Activated CD8-positive, alpha-beta T cell treated with anti-CD3 and anti-CD28 coated beads for 36 hours (primary cell): ENCODE data around the gene GNPTAB. TPM values are rescaled to one million over a fixed set of nuclear protein-coding genes. Genes with fewer than 3 reads are reported as not detected.

Experiments used
- ATAC-seq: fragments of 200-7000 bp; cut with Tn5 transposase; one replicate; pipeline ENCODE4 v1.10.0; 2021; ENCODE audit warnings: mild to moderate bottlenecking, moderate library complexity
- CTCF ChIA-PET: fragments of 350-600 bp; sonication (Branson Sonifier 250); formaldehyde crosslinking; loops from one replicate; lab custom pipeline; 2021; ENCODE audit warnings: antibody characterized with exemption; lab: Charles Lee
- POLR2A ChIA-PET: fragments of 350-600 bp; sonication (Branson Sonifier 250); formaldehyde crosslinking; loops from one replicate; lab custom pipeline; 2021; ENCODE audit warnings: antibody characterized with exemption; lab: Charles Lee
- DNase-seq: peaks from one replicate; pipeline ENCODE4 v3.0.0-alpha.2; 2020
- H3K27ac Mint-ChIP-seq: one replicate; pipeline ENCODE4 v1.8.0; 2021; ENCODE audit warnings: mild to moderate bottlenecking, mixed read lengths
- H3K27me3 Mint-ChIP-seq: one replicate; pipeline ENCODE4 v1.8.0; 2021; ENCODE audit warnings: mixed read lengths
- H3K36me3 Mint-ChIP-seq: one replicate; pipeline ENCODE4 v1.8.0; 2021; ENCODE audit warnings: low read depth, mixed read lengths
- H3K4me1 Mint-ChIP-seq: one replicate; pipeline ENCODE4 v1.8.0; 2021; ENCODE audit warnings: low read depth, mixed read lengths
- H3K4me3 Mint-ChIP-seq: one replicate; pipeline ENCODE4 v1.8.0; 2021; ENCODE audit warnings: mild to moderate bottlenecking, moderate library complexity, mixed read lengths
- H3K9me3 Mint-ChIP-seq: one replicate; pipeline ENCODE4 v1.8.0; 2021; ENCODE audit warnings: mixed read lengths
- CTCF ChIP-seq: fragments of 200-600 bp; IDR thresholded peaks from one replicate; pipeline ENCODE4 v1.8.0; 2022; ENCODE audit warnings: antibody characterized with exemption, mild to moderate bottlenecking
- intact Hi-C: fragments of 100-400 bp; cut with micrococcal nuclease; formaldehyde crosslinking; loops from one replicate; pipeline ENCODE4 v1.10.0; 2022
- total RNA-seq, 2 experiments: library from RNA; stranded (reverse); gene quantifications; one replicate each; pipeline ENCODE4 v1.2.3, GENCODE V29; 2021

The GNPTAB gene
- total RNA-seq, result 10 to 100 TPM; 52.4 to 56.9 TPM

- H3K27me3 Mint-ChIP-seq, result no peaks in the 10 kb centered on the region
- peak within 1 kb of the TSS; percentile 98 for H3K4me3 Mint-ChIP-seq
- ATAC-seq (peak; percentile 97), DNase-seq (peak; percentile 97)
- CTCF ChIA-PET, result interaction anchor here (0.6 to 11.4 kb wide), 26 partner anchors 9 to 423 kb away, joined by 3 to 143 read pairs (median 4); partner anchors contain the start of genes ARL1 and DRAM1
- H3K9me3 Mint-ChIP-seq, result no peaks in the 10 kb centered on the region
- H3K4me1 Mint-ChIP-seq, result peaks cover 37% of the 10 kb centered on the region
- peak; percentile 65 for TF ChIP-seq CTCF
- peaks cover 13% of the 10 kb centered on the region for H3K36me3 Mint-ChIP-seq
- POLR2A ChIA-PET, result interaction anchor here (0.7 to 2.3 kb wide), 10 partner anchors 13 to 423 kb away, joined by 3 to 16 read pairs (median 6); partner anchors contain the start of gene ARL1
- peak within 1 kb of the TSS; percentile 92 for H3K27ac Mint-ChIP-seq
- intact Hi-C loops, result loop anchor here (2.0 to 10.0 kb wide), 2 partner anchors 58 to 416 kb away; no protein-coding TSS in a partner anchor
These were observed at the start of gene GNPTAB for GRCh38 chr12:101830367-101831325. Gene GNPTAB, minus strand, starts transcription at chr12:101830959. Its CDS starts 284 bp downstream, at chr12:101830675.

- no peak for ATAC-seq
- H3K4me3 Mint-ChIP-seq, result peak overlapping the region; percentile 75
- DNase-seq, result no peak
- no peaks in the 10 kb centered on the region for H3K9me3 Mint-ChIP-seq
- H3K36me3 Mint-ChIP-seq, result peaks cover 2% of the 10 kb centered on the region
- no peaks in the 10 kb centered on the region for H3K27me3 Mint-ChIP-seq
- peak overlapping the region; percentile 84 for H3K27ac Mint-ChIP-seq
- CTCF ChIA-PET, result interaction anchor here (1.8 kb wide), 1 partner anchor 47 kb away, joined by 6 read pairs; the partner anchor contains the start of gene GNPTAB
- intact Hi-C loops, result no loop called here
- peaks cover 16% of the 10 kb centered on the region for H3K4me1 Mint-ChIP-seq
- no peak for TF ChIP-seq CTCF
- POLR2A ChIA-PET, result interaction anchor here (1.5 kb wide), 1 partner anchor 471 kb away, joined by 3 read pairs; the partner anchor contains the start of gene ARL1
These were observed 47.6 kb upstream of the GNPTAB start for GRCh38 chr12:101878243-101878821.

GRCh38 chr12:101877806-101878242, 47.1 kb upstream of the GNPTAB start:
- Mint-ChIP-seq H3K4me3 (peak overlapping the region; percentile 75), H3K27me3 (no peaks in the 10 kb centered on the region), H3K36me3 (peaks cover 2% of the 10 kb centered on the region), H3K27ac (peak overlapping the region; percentile 84), H3K4me1 (peaks cover 16% of the 10 kb centered on the region), H3K9me3 (no peaks in the 10 kb centered on the region)
- ChIA-PET CTCF (interaction anchor here (0.6 to 1.8 kb wide), 2 partner anchors 47 to 121 kb away, joined by 3 to 6 read pairs; partner anchors contain the start of gene GNPTAB), POLR2A (interaction anchor here (0.8 to 1.5 kb wide), 2 partner anchors 42 to 470 kb away, joined by 3 to 5 read pairs; partner anchors contain the start of gene ARL1)
- intact Hi-C loops, result no loop called here
- ATAC-seq (peak; percentile 8), DNase-seq (no peak)
- no peak for TF ChIP-seq CTCF

GRCh38 chr12:101876861-101877805, 46.4 kb upstream of the GNPTAB start, which contains the start of gene DRAM1:
Gene DRAM1, plus strand, starts transcription at chr12:101877580. Its CDS starts 210 bp downstream, at chr12:101877790.
- ChIA-PET CTCF (interaction anchor here (0.6 to 1.8 kb wide), 3 partner anchors 37 to 121 kb away, joined by 3 to 6 read pairs (median 4); partner anchors contain the start of gene GNPTAB), POLR2A (interaction anchor here (0.8 to 1.5 kb wide), 2 partner anchors 41 to 470 kb away, joined by 3 to 5 read pairs; partner anchors contain the start of gene ARL1)
- ATAC-seq (peak; percentile 91), DNase-seq (peak; percentile 85)
- no peak for TF ChIP-seq CTCF
- Mint-ChIP-seq H3K36me3 (peaks cover 2% of the 10 kb centered on the region), H3K4me1 (peaks cover 16% of the 10 kb centered on the region), H3K27ac (peak within 1 kb of the TSS; percentile 84), H3K27me3 (no peaks in the 10 kb centered on the region), H3K9me3 (no peaks in the 10 kb centered on the region), H3K4me3 (peak within 1 kb of the TSS; percentile 75)
- intact Hi-C loops, result no loop called here
